ENCODE results near the gene MLC1. TPM values are rescaled to one million over a fixed set of nuclear protein-coding genes. Genes with fewer than 3 reads are reported as not detected.

The MLC1 gene
- total RNA-seq, 4 donors from 2014 or later, result 0.42 TPM; not detected in 3

DNA sequence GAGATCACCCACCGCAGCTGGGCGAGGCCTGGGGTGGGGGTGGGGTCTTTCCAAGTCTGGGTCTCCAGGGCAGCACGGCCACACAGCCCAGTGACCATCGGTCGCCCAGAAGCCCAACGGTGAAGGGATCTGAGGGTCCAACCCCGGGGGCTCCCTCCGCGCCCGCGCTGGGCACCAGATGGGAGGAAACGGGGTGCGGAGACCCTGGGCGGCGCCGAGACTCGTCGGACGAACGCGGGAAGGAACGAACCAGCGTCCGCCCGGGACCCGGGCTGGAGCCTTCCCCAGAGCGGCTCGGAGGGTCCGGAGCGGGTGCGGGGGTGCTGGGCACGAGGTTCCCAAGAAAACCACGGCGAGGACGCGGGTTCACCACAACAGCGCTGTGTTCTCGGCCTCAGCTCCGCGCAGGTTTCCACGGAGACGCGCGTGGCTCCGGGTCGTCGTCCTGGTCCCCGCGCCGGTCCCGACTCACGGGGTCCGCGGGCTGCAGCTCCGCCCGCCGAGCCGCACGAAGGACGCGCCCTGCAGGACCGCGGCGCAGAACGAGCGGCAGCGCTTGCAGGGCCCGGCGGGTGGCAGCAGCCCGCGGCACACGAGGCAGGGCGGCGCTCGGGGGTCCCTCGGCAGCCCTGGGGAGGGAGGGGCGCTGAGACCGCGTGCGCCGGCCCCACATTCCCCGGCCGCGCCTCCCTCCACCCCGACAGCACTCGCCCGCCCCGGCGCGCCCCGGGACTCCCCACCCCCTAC, 70.4 kb downstream of the MLC1 start:
- ATAC-seq (no peak), DNase-seq (no peak)
- Histone ChIP-seq H3K27me3 (peaks cover 64 to 81% (median 76%) of the 10 kb centered on the region in 3 donors), H3K4me3 (no peak overlapping the region), H3K4me1 (no peaks in the 10 kb centered on the region), H3K9me3 (no peaks in the 10 kb centered on the region), H3K27ac (no peak overlapping the region), H3K36me3 (no peaks in the 10 kb centered on the region)
- no peak for TF ChIP-seq POLR2A (IDR thresholded peaks at IDR 0.05)
- TF ChIP-seq, protein P1, sequence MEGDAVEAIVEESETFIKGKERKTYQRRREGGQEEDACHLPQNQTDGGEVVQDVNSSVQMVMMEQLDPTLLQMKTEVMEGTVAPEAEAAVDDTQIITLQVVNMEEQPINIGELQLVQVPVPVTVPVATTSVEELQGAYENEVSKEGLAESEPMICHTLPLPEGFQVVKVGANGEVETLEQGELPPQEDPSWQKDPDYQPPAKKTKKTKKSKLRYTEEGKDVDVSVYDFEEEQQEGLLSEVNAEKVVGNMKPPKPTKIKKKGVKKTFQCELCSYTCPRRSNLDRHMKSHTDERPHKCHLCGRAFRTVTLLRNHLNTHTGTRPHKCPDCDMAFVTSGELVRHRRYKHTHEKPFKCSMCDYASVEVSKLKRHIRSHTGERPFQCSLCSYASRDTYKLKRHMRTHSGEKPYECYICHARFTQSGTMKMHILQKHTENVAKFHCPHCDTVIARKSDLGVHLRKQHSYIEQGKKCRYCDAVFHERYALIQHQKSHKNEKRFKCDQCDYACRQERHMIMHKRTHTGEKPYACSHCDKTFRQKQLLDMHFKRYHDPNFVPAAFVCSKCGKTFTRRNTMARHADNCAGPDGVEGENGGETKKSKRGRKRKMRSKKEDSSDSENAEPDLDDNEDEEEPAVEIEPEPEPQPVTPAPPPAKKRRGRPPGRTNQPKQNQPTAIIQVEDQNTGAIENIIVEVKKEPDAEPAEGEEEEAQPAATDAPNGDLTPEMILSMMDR (IDR thresholded peaks at IDR 0.05 in 4 of 5, conservative IDR thresholded peaks at IDR 0.05 in 1 of 5), result no peak
- in situ Hi-C loops (cut with MboI; ENCODE audit: low sequenced_read_pairs in 4 of 4), result no loop called here
- intact Hi-C loops (cut with DNase I; ENCODE audit: low total_unique reads), result no loop called here

DNA sequence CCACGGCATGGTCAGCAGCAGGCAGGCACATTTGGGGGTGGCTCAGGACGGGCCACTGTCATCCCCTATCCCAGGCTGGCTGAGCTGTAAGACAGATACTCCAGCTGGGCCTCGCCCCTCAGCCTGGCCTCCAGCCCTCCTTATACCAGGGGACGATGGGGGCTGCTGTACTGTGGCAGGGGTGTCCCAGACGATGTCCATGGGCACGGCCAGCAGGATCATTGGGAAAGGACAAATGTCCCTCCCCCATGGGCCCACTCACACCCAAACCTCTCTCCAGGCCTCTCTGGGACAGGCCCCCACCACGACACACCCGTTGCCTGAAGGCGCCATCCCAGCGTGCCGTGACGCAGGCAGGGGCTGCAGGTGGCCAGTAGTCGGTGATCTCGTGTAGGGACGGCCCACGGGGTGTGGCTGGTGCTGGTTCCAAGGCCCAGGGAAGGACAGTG, 71.1 kb downstream of the MLC1 start:
- DNase-seq, result no peak
- Histone ChIP-seq H3K27me3 (peaks cover 66 to 85% (median 75%) of the 10 kb centered on the region in 3 donors), H3K36me3 (no peaks in the 10 kb centered on the region), H3K4me1 (no peaks in the 10 kb centered on the region), H3K4me3 (no peak overlapping the region), H3K27ac (no peak overlapping the region), H3K9me3 (no peaks in the 10 kb centered on the region)
- in situ Hi-C loops (cut with MboI; ENCODE audit: low sequenced_read_pairs in 4 of 4) (no loop called here), intact Hi-C loops (cut with DNase I; ENCODE audit: low total_unique reads) (no loop called here)
- no peak for ATAC-seq
- no peak for TF ChIP-seq POLR2A (IDR thresholded peaks at IDR 0.05)
- TF ChIP-seq, protein P1 (IDR thresholded peaks at IDR 0.05 in 4 of 5, conservative IDR thresholded peaks at IDR 0.05 in 1 of 5), result no peak

DNA sequence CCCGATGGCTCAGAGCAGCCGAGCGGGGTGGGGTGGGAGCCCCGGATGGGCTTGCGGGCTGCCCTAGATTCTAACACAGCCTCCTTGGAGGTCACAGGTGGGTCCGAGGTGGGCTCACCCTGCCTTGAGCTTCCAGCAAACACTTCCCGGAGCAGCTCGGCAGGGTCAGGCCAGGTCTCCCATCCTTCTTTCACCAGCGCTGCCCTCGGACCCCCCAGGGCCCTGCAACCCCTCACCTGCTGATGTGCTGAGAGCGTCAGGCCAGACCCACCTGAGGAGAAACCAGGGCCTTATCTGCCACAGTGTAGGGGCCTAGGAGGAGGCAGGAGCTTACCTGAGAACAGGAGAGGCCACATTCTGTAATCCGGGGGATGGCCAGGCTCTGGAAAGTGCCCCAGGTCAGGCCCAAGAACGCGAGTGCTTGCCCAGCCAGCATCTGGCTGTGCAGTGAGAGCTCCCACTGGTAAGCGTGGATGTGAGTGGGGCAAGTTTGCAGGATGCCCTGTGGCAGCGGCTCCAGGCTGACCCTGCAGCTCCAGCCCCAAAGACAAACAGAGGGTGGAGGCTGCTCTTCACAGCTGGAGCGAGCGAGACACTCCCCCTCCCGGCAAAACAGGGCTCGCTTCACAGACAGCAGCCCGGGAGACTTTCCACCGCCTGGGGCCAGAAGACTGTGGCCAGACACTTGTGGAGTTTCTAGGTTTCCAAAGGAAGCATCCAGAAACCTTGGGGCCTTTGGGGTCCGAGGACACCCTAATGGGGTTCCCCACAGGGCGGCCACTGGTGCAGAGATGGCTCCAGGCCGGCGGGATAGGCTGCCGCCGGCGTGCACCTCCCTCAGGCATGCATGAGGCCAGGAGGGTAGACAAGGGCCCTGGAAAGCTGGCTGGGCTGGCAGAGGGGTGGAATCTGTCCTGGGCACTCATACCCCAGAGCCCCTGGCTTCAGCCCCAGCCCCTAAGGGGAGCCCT, 72.7 kb downstream of the MLC1 start, which contains the start of gene IL17REL:
IL17REL (minus strand) TSS at position 555 of the 971 bp plus-strand sequence; CDS start at position 436, 119 bp downstream.
- DNase-seq (no peak), ATAC-seq (no peak)
- no peaks in the 10 kb centered on the region for H3K4me1 ChIP-seq
- no peak for TF ChIP-seq POLR2A (IDR thresholded peaks at IDR 0.05)
- TF ChIP-seq, protein P1 (IDR thresholded peaks at IDR 0.05 in 4 of 5, conservative IDR thresholded peaks at IDR 0.05 in 1 of 5), result peak in 1 of 5 experiments; percentile 14
- H3K9me3 ChIP-seq, result no peaks in the 10 kb centered on the region
- no peaks in the 10 kb centered on the region for H3K36me3 ChIP-seq
- no peak within 1 kb of the TSS for H3K4me3 ChIP-seq
- H3K27ac ChIP-seq, result no peak within 1 kb of the TSS
- in situ Hi-C loops (cut with MboI; ENCODE audit: low sequenced_read_pairs in 4 of 4), result no loop called here
- intact Hi-C loops (cut with DNase I; ENCODE audit: low total_unique reads), result no loop called here
- peaks cover 66 to 79% (median 71%) of the 10 kb centered on the region in 3 donors for H3K27me3 ChIP-seq

DNA sequence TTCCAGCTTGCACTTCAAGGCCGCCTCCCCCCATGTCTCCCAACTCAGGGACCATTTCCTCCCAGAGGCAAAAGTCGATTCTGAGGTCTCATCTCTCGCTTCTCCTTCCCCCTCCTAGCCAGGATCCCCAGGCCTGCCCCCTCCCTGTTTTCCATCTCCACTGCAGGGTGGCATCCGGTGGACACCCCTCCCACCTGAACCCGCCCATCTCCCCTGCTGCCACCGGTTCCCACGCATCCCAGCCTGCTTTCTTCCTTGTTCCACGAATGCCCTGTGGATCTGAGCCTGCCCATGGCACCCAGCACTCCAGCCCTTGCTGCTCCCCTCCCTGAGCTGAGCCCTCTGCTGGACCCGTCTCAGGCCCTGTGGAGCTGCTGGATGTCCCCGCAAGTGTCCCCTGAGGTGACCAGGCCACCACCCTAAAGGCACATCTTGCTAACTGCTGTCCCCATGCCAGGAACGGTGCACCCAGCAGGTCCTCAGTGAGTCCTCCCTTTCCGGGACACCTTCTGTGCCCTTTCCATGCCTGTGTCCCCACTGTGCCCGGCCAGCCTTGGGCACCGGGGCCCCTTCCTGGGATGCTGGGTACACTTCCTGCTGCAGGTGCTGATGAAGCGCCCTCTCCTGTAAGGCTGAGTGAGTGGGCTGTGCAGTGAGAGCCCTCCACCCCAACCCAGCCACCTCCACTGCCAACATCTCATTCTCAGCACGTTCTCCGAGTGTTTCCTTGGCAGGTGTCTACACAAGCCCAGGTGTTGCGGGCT, 73.6 kb downstream of the MLC1 start:
- H3K27me3 ChIP-seq, result peaks cover 59 to 70% (median 65%) of the 10 kb centered on the region in 3 donors
- TF ChIP-seq, protein P1 (IDR thresholded peaks at IDR 0.05 in 4 of 5, conservative IDR thresholded peaks at IDR 0.05 in 1 of 5), result no peak
- no peak for TF ChIP-seq POLR2A (IDR thresholded peaks at IDR 0.05)

More for the DNA sequence above, 73.6 kb downstream of the MLC1 start:
- Histone ChIP-seq H3K4me3 (no peak overlapping the region), H3K36me3 (no peaks in the 10 kb centered on the region), H3K4me1 (no peaks in the 10 kb centered on the region), H3K27ac (no peak overlapping the region), H3K9me3 (no peaks in the 10 kb centered on the region)
- DNase-seq, result no peak
- intact Hi-C loops (cut with DNase I; ENCODE audit: low total_unique reads), result no loop called here
- ATAC-seq, result no peak
- in situ Hi-C loops (cut with MboI; ENCODE audit: low sequenced_read_pairs in 4 of 4), result no loop called here
